K562 treated with DMSO at 1 percent for 4 hours (cell line): ENCODE data around the gene TTC13. TPM values are rescaled to one million over a fixed set of nuclear protein-coding genes. Genes with fewer than 3 reads are reported as not detected.

Experiments
- total RNA-seq: library from RNA; unstranded; fragments of 300-600 nt; gene quantifications from 2 replicates; pipeline ENCODE4 v1.2.3, GENCODE V29; 2022; ENCODE audit not compliant: insufficient read depth

Gene TTC13, protein sequence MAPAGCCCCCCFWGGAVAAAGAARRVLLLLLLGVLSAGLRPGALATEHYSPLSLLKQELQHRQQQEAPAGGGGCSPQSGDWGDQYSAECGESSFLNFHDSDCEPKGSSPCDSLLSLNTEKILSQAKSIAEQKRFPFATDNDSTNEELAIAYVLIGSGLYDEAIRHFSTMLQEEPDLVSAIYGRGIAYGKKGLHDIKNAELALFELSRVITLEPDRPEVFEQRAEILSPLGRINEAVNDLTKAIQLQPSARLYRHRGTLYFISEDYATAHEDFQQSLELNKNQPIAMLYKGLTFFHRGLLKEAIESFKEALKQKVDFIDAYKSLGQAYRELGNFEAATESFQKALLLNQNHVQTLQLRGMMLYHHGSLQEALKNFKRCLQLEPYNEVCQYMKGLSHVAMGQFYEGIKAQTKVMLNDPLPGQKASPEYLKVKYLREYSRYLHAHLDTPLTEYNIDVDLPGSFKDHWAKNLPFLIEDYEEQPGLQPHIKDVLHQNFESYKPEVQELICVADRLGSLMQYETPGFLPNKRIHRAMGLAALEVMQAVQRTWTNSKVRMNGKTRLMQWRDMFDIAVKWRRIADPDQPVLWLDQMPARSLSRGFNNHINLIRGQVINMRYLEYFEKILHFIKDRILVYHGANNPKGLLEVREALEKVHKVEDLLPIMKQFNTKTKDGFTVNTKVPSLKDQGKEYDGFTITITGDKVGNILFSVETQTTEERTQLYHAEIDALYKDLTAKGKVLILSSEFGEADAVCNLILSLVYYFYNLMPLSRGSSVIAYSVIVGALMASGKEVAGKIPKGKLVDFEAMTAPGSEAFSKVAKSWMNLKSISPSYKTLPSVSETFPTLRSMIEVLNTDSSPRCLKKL
- 4.3 and 13.2 TPM in 2 replicates for total RNA-seq

DNA sequence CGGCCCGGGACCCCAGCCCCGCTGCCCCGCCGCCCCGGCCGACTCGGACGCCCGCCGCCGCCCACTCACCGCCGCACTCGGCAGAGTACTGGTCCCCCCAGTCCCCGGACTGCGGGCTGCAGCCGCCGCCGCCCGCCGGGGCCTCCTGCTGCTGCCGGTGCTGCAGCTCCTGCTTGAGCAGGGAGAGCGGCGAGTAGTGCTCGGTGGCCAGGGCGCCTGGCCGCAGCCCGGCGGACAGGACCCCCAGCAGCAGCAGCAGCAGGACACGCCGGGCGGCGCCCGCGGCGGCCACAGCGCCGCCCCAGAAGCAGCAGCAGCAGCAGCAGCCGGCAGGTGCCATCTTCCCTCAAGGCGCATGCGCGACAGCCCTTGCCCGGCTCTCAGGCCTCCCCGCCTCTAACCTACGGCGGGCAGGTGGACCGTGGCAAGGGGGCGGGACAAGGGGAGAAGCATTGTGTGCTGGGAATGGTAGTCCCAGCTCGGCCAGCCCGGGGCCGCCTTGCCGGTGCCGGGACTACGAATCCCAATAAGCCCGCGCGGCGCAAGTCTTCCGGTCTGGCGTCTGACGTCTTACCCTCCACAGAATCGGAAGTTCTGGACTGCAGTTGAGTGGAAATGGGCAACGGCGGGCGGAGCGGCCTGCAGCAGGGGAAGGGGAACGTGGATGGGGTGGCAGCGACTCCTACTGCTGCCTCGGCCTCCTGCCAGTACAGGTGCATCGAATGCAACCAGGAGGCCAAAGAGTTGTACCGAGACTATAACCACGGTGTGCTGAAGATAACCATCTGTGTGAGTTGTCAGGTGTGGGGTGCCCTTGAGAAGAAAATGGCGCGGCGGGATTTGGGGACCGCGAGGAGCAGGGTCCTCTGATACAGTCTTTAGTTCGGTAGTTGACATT lies at the start of gene TTC13, which contains the start of gene ARV1:
Gene TTC13 (minus strand): TSS at position 371 of the 898 bp plus-strand sequence. CDS start 31 bp downstream, at position 340.
Gene ARV1 (plus strand): TSS at position 604 of the 898 bp plus-strand sequence. CDS start 12 bp downstream, at position 616.

DNA sequence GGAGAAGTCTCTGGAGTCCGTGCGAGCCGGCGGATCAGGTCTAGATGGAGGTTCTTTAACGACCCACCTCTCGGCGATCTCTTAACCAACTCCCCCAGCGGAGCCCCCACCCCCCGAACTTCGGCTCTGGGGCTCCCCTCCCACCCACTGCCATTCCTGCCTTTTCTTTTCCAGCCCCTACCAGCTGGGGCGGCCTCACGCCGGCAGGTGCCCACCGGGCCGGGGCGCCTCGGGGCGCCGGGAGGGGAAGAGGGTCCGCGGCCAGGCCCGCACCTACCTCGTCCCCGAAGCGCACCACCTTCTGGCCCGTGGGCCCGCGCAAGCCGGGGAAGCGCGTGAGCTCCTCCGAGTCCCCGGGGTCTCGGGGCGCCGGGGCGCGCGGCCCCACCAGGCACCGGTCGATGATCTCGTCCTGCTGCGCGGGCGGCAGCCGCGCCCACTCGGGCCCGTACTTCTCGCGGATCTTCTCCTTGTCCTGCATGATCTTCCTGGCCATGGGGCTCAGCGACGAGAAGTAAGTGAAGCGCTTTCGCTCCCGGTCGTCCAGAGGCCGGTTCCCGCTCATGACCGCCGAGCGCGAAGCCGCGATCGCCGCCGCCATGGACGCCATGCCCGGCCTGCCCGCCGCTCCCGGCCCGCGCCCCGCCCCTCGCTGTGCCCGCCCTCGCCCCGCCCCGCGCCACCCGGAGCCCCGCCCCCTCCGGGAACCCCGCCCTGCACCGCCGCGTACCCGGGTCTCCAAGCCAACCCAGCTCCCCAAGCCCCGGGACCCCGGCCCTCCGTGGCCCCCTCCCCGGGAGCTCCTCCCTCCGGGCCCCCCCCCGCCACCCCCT lies 110.5 kb downstream of the TTC13 start, which contains the start of gene C1orf198:
Gene C1orf198 (minus strand): TSS at position 619 of the 833 bp plus-strand sequence. CDS start 9 bp downstream, at position 610.

Other genes starting within 250 kb of the TTC13 start
- not detected in 2 replicates for gene CAPN9, start 231.5 kb downstream of the TTC13 start, total RNA-seq
- gene C1orf198, start 110.3 kb downstream of the TTC13 start, total RNA-seq = 5.0 and 5.1 TPM in 2 replicates
- gene ARV1, start 233 bp upstream of the TTC13 start, total RNA-seq = 58.2 and 68.3 TPM in 2 replicates
- 49.4 and 50.2 TPM in 2 replicates for gene FAM89A, start 61.4 kb upstream of the TTC13 start, total RNA-seq
- gene TRIM67, start 183.2 kb upstream of the TTC13 start, total RNA-seq = 0.75 and 1.4 TPM in 2 replicates